GM21515 (cell line): Measurements from ENCODE around the gene DGKG.

Source experiments
- ATAC-seq: cut with Tn5 transposase; IDR thresholded peaks from one replicate; pipeline ENCODE4 v1.9.1; 2021; ENCODE audit not compliant: unreplicated experiment

DGKG gene

DNA sequence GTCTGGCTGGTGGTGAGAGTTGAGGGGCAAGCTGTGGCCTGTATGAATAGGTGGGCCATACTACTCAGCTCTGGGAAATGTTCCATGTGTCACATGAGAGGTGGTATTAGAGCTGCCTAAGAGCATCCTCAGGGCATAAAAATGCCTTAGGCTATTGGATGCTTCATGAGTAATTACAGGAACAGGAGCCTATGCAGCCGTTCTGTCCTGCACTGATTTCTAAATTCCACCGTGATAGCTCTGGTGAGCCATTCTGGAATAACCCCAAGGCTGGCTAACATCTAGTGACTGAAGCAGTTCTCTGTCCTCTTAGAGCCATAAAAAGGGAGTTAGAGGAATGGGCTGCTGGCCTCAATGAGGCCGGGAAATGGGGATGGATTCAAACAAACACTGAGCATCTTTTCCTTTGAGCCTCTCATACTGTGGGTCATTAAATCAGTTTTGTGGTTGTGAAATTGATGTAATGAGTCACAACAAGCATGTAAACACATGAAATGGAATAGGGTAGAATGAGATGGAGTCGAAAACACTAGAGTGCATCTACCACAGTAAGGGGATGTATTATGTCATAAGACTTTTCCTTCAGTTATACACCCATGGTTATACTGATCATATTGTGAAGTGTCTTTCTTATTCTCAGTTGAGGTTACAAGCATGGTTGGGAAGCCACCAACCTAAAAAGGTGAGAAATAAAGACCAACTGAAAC lies 41.0 kb downstream of the DGKG start:
- no peak for ATAC-seq

DNA sequence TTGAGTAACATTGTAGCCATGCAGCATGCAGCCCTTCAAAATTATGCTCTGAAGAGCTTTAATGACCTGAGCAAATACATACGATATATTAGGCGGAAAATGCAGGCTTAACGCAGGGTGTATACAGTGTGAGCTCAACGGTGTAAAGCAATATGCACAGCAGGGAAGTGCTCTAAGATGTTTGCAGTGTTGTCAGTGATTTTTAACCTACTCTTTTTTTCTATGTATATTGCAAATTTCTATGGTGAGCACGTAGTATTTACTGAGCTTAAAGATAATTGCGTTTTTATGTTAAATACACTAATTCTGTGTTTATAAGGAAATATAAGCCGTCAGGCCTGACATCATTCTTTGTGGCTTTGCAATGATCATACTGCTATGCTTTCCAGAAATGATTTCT lies 42.1 kb downstream of the DGKG start:
- no peak for ATAC-seq

DNA sequence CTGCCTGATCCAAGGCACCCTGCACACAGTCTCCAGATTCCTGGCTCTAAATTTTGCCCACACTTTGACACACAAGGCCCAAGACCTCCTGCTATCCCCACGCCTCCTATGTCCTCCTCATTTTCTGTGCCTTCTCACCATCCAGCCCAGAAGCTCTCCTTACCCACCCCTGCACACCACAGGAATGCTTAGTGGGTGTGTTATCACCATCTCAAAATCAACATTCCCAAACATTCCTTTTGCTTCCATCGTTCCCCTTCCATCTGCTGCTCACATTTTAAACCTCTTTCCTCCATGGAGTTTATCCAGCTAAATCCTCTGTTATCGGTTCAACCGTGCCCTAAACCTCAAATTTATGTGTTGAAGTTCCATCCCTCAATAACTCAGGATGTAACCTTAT lies 43.9 kb downstream of the DGKG start:
- ATAC-seq: no peak

DNA sequence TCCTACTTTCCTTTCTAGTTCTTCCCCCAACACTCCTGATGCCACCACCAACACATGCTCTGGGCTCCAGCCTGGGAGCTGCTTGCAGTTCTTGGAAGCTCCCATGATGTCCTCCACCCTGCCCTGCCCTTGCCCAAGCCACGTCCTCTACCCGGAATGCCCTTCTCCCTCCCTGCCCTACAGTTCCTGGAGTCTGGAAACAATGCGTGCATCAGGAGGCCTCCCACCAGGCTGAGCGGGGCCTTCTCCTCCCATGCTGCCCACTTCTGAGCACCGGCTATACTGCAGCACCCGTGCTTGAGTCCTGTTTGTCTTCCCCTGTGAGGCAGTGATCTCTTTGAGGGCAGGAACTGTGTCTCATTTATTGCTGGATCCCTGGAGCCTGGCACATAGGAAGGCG lies 44.6 kb downstream of the DGKG start:
- ATAC-seq: no peak

GRCh38 chr3:186316666-186317260 lies 45.3 kb downstream of the DGKG start:
- no peak for ATAC-seq

GRCh38 chr3:186315581-186316354 lies 46.3 kb downstream of the DGKG start:
- ATAC-seq: no peak

- no peak for ATAC-seq
Observed at GRCh38 chr3:186314896-186315295, 47.1 kb downstream of the DGKG start.

- no peak for ATAC-seq
Observed at GRCh38 chr3:186311441-186311840, 50.6 kb downstream of the DGKG start.

GRCh38 chr3:186308549-186308948 lies 53.5 kb downstream of the DGKG start:
- ATAC-seq: no peak

DNA sequence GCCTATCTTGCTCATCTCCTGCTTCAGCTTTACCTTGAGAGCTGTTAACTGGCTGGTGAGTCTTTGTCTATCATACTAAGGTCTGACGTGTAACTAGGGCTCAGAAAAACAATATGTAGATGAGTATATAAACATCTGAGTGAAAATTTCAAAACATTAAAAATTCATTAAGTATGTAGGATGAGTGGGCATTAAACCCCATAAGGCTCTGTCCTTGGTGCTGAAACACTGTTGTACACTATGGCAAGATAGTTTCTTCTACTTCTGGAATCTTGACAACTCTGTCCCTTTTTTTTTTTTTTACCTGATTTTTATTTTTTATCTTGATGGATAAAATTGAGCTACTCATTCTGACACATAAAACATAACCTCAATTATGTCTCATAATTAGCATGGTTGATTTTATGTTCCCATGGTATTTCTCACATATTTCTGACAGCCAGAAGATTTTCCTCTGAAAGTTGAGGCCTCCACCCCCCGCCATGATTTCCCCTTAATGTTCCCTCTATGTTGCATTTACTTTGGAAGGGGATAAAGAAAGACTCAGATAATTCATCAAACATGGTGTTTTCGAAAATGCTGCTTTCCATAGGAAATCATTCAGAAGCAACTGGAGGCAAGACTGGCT lies 54.3 kb downstream of the DGKG start:
- no peak for ATAC-seq

- ATAC-seq: no peak
Observed at GRCh38 chr3:186305286-186305685, 56.7 kb downstream of the DGKG start.

GRCh38 chr3:186303965-186304364 lies 58.1 kb downstream of the DGKG start:
- no peak for ATAC-seq

DNA sequence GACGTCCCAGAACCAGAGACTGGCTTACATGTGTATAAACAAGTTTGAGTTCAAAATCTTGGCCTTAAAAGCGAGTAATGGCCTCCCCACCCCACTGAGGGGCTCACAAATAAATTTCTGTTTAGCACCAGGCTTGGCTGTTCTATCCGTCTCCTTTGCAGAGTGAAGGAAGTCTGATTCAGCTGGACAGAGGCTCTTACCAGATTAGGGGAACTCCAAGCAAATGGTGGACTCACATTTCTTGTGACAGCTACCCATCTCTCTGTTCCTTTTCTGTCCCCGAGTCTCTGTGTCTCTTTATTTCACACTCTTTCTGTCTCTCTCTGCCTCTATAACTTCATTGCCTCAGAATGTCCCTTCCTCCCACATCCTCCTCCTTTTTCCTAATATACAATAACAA lies 62.7 kb downstream of the DGKG start:
- no peak for ATAC-seq

DNA sequence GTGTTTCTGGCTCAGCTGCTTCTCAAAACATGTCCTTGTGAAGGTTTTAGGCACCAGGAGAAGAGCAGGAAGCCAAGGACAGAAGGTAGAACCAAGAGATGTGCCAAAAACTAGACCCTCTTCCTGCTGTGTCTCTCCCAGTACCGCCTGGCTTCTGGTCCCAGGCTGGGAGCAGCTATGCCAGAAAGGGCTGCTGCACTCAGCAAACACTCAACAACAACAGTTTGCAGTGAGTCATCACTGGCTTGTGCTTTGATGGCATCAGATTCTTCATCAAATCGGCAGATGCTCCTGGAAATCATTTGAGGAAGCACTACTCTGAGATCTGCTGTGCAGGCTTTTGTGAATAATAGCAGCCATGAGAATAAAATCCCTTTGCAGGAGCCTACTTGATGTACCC lies 63.2 kb downstream of the DGKG start:
- ATAC-seq: no peak

DNA sequence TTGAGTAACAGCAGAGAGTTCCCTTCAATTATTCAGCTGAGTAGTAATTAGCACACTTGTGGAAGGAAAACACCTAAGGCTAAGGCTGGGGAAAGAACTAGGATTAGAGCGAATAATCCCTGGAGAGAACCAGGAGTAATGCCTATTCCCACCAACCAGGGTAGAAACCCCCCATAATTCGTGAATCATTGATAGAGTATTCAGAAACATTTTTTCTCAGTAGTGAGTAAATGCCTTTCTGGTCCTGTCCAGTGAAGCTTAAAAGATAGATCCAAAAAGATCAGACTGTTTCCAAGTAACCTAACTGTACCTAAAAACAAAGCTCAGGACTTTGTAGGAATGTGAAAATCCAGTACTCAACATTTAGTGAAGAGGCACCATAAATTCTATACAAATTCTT lies 71.2 kb downstream of the DGKG start:
- ATAC-seq: no peak

DNA sequence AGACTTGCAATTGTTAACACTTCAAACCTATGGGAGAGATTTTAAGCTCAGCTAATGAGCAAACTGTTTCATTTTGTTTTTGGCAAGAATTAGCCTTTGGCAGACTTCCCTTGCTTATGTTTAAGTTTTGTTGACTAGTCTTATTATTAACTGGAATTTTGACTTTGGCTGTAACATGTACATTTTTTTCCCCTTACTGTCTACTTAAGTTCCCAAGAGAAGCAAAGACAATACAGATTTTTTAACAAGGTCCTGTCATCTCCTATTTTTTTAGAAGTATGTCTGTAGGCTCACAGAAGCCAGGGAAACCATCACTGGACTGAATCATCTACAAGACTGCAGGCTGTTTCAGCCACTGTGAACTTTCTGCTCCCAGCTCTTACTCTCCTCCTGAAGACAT lies 74.3 kb downstream of the DGKG start:
- no peak for ATAC-seq

DNA sequence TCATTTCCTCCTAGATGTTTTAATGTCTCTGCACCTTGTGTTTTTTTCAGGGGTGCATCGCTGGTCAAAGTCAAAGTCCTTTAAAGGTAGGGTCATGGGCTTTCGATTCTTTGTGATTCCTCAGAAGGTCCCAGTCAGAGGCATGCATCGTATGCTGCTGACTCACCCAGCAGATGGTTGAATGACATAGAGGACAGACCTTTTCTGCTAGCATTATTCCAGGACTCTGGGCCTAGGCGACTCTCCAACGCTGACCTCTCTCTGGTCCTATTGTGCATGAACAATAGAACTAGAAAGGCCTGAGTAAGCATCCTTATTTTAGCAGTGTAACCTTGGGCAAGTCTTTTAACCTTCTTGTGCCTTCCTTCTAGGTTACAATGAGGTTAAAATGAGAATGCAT lies 75.9 kb downstream of the DGKG start:
- no peak for ATAC-seq

DNA sequence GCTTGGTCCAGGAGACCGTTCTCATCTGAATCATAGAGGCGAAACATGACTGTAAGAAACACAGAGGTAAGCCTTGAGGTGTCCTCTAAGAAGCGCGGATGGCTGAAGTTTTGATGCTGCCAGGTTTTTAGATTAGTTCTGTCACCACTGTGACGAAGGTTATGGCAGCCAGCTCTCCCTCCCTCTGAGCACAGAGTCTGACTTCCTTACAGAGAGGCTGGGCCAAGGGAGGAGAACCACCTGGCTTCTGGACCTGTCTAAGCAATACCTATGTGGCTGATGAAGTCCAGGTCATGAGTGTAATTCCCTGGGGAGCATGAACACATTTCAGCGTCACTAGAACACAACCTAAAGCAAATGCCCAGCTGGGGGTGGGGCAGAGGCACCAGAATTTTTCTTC lies 77.4 kb downstream of the DGKG start:
- ATAC-seq: no peak

DNA sequence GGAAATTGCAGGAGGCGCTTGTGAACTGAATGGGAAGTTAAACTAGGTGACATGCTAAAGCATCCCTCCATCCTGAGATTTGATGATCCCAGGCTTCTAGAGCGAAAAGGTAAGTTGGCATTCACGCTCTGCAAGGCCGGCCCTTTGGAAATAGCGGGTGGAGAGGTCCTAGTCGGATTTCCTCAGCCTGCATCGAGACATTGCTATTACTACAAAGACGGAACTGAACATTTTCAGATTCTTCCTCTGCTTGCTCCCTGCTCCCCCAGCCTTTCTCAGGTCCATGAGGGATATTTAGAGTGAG lies 77.7 kb downstream of the DGKG start:
- no peak for ATAC-seq

DNA sequence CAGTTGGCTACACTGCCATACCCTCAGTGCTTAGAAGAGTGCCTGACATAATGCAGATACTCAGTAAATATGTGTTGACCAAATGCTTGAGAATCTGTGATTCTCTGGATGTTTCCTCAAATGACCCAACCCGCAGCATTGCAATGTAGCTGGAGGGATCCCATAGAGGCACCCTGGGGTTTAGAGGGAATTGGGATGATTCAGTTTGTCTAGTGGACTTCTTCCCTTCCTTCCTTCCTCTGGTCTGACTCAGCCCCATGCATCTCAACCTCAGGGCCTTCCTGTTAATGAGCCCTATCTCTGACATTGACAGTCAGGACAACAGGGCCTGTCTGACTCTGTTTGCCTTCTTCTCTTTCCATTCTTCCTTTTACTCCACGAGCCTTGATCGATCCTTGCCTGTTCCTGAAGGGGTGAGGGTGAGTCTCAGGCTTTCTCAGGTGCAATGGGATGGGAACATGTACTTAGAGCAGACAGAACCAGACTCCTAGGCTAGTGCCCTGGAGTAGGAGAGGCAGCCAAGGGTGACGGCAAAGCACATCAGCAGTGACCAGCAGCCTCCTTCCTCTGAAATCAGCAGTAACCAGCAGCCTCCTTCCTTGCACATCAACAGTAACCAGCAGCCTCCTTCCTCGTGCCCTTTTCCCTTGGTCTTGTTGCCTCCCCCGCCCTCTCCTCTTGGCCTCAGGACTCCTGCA lies 78.2 kb downstream of the DGKG start:
- ATAC-seq: no peak

DNA sequence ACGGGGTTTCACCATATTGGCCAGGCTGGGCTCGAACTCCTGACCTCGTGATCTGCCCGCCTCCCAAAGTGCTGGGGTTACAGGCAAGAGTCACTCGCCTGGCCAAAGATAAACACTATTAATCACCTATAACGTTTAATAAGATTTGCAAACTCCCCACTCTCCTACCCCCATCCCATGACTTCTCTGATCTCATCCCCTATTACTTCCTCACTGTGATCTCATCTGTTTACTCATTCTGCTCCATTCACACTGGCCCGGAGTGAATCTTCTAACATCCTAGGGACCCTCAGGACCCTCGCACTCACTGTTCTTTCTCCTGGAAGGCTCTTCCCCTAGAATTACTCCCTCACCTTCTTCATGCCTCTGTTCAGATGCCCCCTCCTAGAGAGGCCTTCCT lies 78.9 kb downstream of the DGKG start:
- ATAC-seq: no peak
